DND-41 (cell line): Measurements from ENCODE around the gene CDC20.

Experiments
- EZH2 ChIP-seq: IDR thresholded peaks from 3 replicates; pipeline ENCODE4 v1.6.1; 2012; ENCODE audit warnings: borderline replicate concordance, low read depth, mild to moderate bottlenecking, moderate library complexity, low read length, inconsistent platforms; ENCODE audit not compliant: severe bottlenecking
- TF ChIP-seq, protein P1 (sequence below): IDR thresholded peaks from 2 replicates; pipeline ENCODE4 v1.5.1; 2012; ENCODE audit warnings: borderline replicate concordance, low read length, moderate library complexity, mild to moderate bottlenecking; ENCODE audit not compliant: poor library complexity, severe bottlenecking; ENCODE audit errors: extremely low read depth

DNA sequence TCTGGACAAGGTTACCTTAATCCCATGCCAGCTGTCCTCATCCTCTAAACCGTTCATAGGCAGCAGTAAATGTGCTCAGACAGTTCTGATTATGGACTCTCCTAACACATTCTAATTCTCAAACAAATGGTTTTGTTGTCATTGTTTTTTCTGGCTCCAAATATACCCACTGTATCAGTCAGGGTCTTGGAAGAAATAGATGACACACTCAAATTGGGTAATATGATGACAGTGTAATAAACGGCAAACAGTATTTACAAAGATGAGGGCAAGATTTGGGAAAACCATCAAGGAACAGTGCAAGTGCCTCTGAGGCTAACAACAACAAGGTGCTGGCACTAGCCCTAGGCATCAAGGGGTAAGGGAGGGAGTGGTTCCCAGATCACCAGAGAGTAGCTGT, 4.3 kb upstream of the CDC20 start:
- TF ChIP-seq, protein P1, sequence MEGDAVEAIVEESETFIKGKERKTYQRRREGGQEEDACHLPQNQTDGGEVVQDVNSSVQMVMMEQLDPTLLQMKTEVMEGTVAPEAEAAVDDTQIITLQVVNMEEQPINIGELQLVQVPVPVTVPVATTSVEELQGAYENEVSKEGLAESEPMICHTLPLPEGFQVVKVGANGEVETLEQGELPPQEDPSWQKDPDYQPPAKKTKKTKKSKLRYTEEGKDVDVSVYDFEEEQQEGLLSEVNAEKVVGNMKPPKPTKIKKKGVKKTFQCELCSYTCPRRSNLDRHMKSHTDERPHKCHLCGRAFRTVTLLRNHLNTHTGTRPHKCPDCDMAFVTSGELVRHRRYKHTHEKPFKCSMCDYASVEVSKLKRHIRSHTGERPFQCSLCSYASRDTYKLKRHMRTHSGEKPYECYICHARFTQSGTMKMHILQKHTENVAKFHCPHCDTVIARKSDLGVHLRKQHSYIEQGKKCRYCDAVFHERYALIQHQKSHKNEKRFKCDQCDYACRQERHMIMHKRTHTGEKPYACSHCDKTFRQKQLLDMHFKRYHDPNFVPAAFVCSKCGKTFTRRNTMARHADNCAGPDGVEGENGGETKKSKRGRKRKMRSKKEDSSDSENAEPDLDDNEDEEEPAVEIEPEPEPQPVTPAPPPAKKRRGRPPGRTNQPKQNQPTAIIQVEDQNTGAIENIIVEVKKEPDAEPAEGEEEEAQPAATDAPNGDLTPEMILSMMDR = no peak
- no peak for TF ChIP-seq EZH2
